ENCODE results near the gene TRPV3.

DNA sequence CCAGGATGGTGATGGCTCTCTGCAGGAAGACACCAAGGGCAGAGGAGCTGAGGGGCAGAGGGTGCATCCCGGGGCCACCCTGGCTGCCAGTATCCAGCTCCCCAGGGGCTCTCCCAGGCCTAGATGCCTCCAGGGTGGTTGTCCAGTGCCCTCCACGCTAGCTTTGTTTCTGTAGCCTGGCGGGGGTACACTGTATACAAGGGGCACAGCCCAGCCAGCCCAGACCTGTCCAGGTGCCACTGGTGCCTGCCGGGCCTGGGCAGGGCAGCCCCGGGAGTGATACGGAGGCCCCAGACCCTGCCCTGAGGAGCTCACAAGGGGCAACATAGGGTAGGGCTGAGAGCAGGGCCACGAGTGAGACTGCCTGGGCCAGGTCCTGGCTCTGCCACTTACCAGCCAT lies 14.6 kb upstream of the TRPV3 start:
- no peak for TF ChIP-seq EZH2 (IDR thresholded peaks at IDR 0.05; ENCODE audit: borderline replicate concordance, insufficient read depth, low read depth, low read length, poor library complexity, severe bottlenecking)
- TF ChIP-seq, protein P1, sequence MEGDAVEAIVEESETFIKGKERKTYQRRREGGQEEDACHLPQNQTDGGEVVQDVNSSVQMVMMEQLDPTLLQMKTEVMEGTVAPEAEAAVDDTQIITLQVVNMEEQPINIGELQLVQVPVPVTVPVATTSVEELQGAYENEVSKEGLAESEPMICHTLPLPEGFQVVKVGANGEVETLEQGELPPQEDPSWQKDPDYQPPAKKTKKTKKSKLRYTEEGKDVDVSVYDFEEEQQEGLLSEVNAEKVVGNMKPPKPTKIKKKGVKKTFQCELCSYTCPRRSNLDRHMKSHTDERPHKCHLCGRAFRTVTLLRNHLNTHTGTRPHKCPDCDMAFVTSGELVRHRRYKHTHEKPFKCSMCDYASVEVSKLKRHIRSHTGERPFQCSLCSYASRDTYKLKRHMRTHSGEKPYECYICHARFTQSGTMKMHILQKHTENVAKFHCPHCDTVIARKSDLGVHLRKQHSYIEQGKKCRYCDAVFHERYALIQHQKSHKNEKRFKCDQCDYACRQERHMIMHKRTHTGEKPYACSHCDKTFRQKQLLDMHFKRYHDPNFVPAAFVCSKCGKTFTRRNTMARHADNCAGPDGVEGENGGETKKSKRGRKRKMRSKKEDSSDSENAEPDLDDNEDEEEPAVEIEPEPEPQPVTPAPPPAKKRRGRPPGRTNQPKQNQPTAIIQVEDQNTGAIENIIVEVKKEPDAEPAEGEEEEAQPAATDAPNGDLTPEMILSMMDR (IDR thresholded peaks at IDR 0.05) = no peak
